SK-N-SH treated with all-trans-retinoic acid at 6 μM for 48 hours (cell line): ENCODE data around the gene RNF17.
A peak's percentile ranks its signal among the peaks of the same experiment; 100 is the strongest.

Experiments used
- ATAC-seq: fragments of 200-7000 bp; cut with Tn5 transposase; 3 replicates; pipeline ENCODE4 v1.9.1; 2020; ENCODE audit warnings: mild to moderate bottlenecking, moderate library complexity
- ARNTL ChIP-seq: fragments of 450-650 bp; formaldehyde crosslinking; IDR thresholded peaks from 2 replicates; pipeline ENCODE4 v1.5.0; 2020; ENCODE audit warnings: low read depth, mild to moderate bottlenecking, moderate library complexity, borderline replicate concordance
- BACH2 ChIP-seq: fragments of 250-450 bp; sonication (Bioruptor Pico); IDR thresholded peaks from 2 replicates; pipeline ENCODE4 v1.9.0; 2021; ENCODE audit warnings: mild to moderate bottlenecking, borderline replicate concordance
- CREB5 ChIP-seq: fragments of 250-450 bp; sonication (Bioruptor Pico); IDR thresholded peaks from 2 replicates; pipeline ENCODE4 v1.5.1; 2020; ENCODE audit warnings: low read depth, mild to moderate bottlenecking, moderate library complexity
- CSDC2 ChIP-seq: fragments of 250-450 bp; sonication (Bioruptor Pico); IDR thresholded peaks from 2 replicates; pipeline ENCODE4 v1.5.0; 2020; ENCODE audit warnings: mild to moderate bottlenecking, moderate library complexity
- CSRNP3 ChIP-seq: fragments of 250-450 bp; sonication (Bioruptor Pico); IDR thresholded peaks from 2 replicates; pipeline ENCODE4 v1.5.1; 2021; ENCODE audit warnings: mild to moderate bottlenecking, moderate library complexity
- ISL1 ChIP-seq: fragments of 250-450 bp; sonication (Bioruptor Pico); IDR thresholded peaks from 2 replicates; pipeline ENCODE4 v2.1.2; 2022; ENCODE audit warnings: mild to moderate bottlenecking, moderate library complexity
- OSR1 ChIP-seq: fragments of 250-450 bp; sonication (Bioruptor Pico); IDR thresholded peaks from 2 replicates; pipeline ENCODE4 v1.8.0; 2022; ENCODE audit warnings: moderate library complexity, mild to moderate bottlenecking, inconsistent platforms
- PATZ1 ChIP-seq: fragments of 250-450 bp; sonication (Bioruptor Pico); IDR thresholded peaks from 2 replicates; pipeline ENCODE4 v1.8.0; 2020; ENCODE audit warnings: mild to moderate bottlenecking, moderate library complexity, borderline replicate concordance
- PPARA ChIP-seq: fragments of 250-450 bp; sonication (Bioruptor Pico); IDR thresholded peaks from 2 replicates; pipeline ENCODE4 v1.5.0; 2020; ENCODE audit warnings: mild to moderate bottlenecking, borderline replicate concordance
- RARB ChIP-seq: fragments of 250-450 bp; sonication (Bioruptor Pico); IDR thresholded peaks from 2 replicates; pipeline ENCODE4 v1.8.0; 2021; ENCODE audit warnings: mild to moderate bottlenecking, moderate library complexity
- SNAI2 ChIP-seq: fragments of 250-450 bp; sonication (Bioruptor Pico); IDR thresholded peaks from 2 replicates; pipeline ENCODE4 v1.5.0; 2020; ENCODE audit warnings: mild to moderate bottlenecking, moderate library complexity
- TCF4 ChIP-seq: fragments of 250-450 bp; sonication (Bioruptor Pico); IDR thresholded peaks from 2 replicates; pipeline ENCODE4 v1.8.0; 2021; ENCODE audit warnings: mild to moderate bottlenecking, moderate library complexity, borderline replicate concordance
- TOX ChIP-seq: fragments of 250-450 bp; sonication (Bioruptor Pico); IDR thresholded peaks from 2 replicates; pipeline ENCODE4 v1.8.0; 2021; ENCODE audit warnings: mild to moderate bottlenecking, moderate library complexity, borderline replicate concordance
- TSHZ2 ChIP-seq: fragments of 250-450 bp; sonication (Bioruptor Pico); IDR thresholded peaks from 2 replicates; pipeline ENCODE4 v1.5.0; 2020; ENCODE audit warnings: mild to moderate bottlenecking, moderate library complexity
- ZC3H10 ChIP-seq: fragments of 250-450 bp; sonication (Bioruptor Pico); IDR thresholded peaks from 2 replicates; pipeline ENCODE4 v1.5.1; 2021; ENCODE audit warnings: mild to moderate bottlenecking, moderate library complexity
- ZFP3 ChIP-seq: fragments of 250-450 bp; sonication (Bioruptor Pico); IDR thresholded peaks from 2 replicates; pipeline ENCODE4 v1.5.0; 2020; ENCODE audit warnings: mild to moderate bottlenecking, moderate library complexity
- ZFP30 ChIP-seq: fragments of 450-650 bp; formaldehyde crosslinking; IDR thresholded peaks from 2 replicates; pipeline ENCODE4 v1.5.0; 2022; ENCODE audit warnings: mild to moderate bottlenecking, moderate library complexity
- ZNF565 ChIP-seq: fragments of 450-650 bp; formaldehyde crosslinking; conservative IDR thresholded peaks from 2 replicates; pipeline ENCODE4 v1.5.0; 2020; ENCODE audit warnings: low read depth, mild to moderate bottlenecking, moderate library complexity
- ZNF70 ChIP-seq: fragments of 450-650 bp; formaldehyde crosslinking; IDR thresholded peaks from 2 replicates; pipeline ENCODE4 v1.5.0; 2020; ENCODE audit warnings: mild to moderate bottlenecking, moderate library complexity
- ZNF8 ChIP-seq: fragments of 450-650 bp; formaldehyde crosslinking; IDR thresholded peaks from 2 replicates; pipeline ENCODE4 v1.5.0; 2020; ENCODE audit warnings: mild to moderate bottlenecking, moderate library complexity

RNF17 gene

GRCh38 chr13:24745861-24746617, 17.9 kb upstream of the RNF17 start:
- no peak for ATAC-seq

GRCh38 chr13:24746618-24747247, 17.2 kb upstream of the RNF17 start:
- peak; percentile 47 for ATAC-seq
- no peak for TF ChIP-seq TOX (CRISPR knock-in tag)
- TF ChIP-seq SNAI2 (CRISPR knock-in tag): no peak
- no peak for TF ChIP-seq TSHZ2 (CRISPR knock-in tag)
- TF ChIP-seq BACH2 (CRISPR knock-in tag): no peak
- TF ChIP-seq PPARA (CRISPR knock-in tag): no peak
- TF ChIP-seq ZNF70 (CRISPR knock-in tag): no peak
- TF ChIP-seq ZC3H10 (CRISPR knock-in tag): no peak
- no peak for TF ChIP-seq ZFP30 (CRISPR knock-in tag)
- no peak for TF ChIP-seq CREB5 (CRISPR knock-in tag)
- TF ChIP-seq CSDC2 (CRISPR knock-in tag): no peak
- no peak for TF ChIP-seq RARB (CRISPR knock-in tag)

More at GRCh38 chr13:24745861-24746617, 17.9 kb upstream of the RNF17 start:
- TF ChIP-seq ZFP30 (CRISPR knock-in tag) (no peak), ZNF70 (CRISPR knock-in tag) (no peak), OSR1 (CRISPR knock-in tag) (no peak), TCF4 (CRISPR knock-in tag) (no peak), ZC3H10 (CRISPR knock-in tag) (no peak), SNAI2 (CRISPR knock-in tag) (no peak), ARNTL (CRISPR knock-in tag) (no peak), ZNF565 (CRISPR knock-in tag) (no peak), ISL1 (CRISPR knock-in tag) (no peak), TSHZ2 (CRISPR knock-in tag) (no peak), ZFP3 (CRISPR knock-in tag) (no peak), PATZ1 (CRISPR knock-in tag) (no peak), CSRNP3 (CRISPR knock-in tag) (no peak), PPARA (CRISPR knock-in tag) (no peak), ZNF8 (CRISPR knock-in tag) (no peak), TOX (CRISPR knock-in tag) (no peak), CREB5 (CRISPR knock-in tag) (no peak)
